Thyroid gland (tissue), 4 donors: ENCODE measurements around the gene TNN. TPM values are rescaled to one million over a fixed set of nuclear protein-coding genes. Genes with fewer than 3 reads are reported as not detected.

Experiments
- DNase-seq, 2 donors: peaks; one replicate each; pipeline ENCODE4 v3.0.0-alpha.2; 2019
- H3K27ac ChIP-seq, 3 donors: fragments of 200-600 bp; sonication (generic); 1 replicate in 2 of 3; 2 replicates in 1 of 3; pipeline ENCODE4 v1.5.1; 2016 to 2019; ENCODE audit warnings: mild to moderate bottlenecking in 1 of 3, moderate library complexity in 1 of 3
- H3K27me3 ChIP-seq: fragments of 200-600 bp; sonication (generic); one replicate; pipeline ENCODE4 v1.5.1; 2019
- H3K36me3 ChIP-seq, 2 donors: fragments of 200-600 bp; sonication (generic); one replicate each; pipeline ENCODE4 v1.5.1; 2016 to 2019
- H3K4me1 ChIP-seq, 2 donors: fragments of 200-600 bp; sonication (generic); one replicate each; pipeline ENCODE4 v1.5.1; 2017 to 2019
- H3K4me3 ChIP-seq, 3 donors: fragments of 200-600 bp; sonication (generic); replicated peaks in 1 of 3; 1 replicate in 2 of 3; 2 replicates in 1 of 3; pipeline ENCODE4 v1.5.1; 2016; ENCODE audit warnings: mild to moderate bottlenecking in 1 of 3
- H3K9me3 ChIP-seq: fragments of 200-600 bp; sonication (generic); one replicate; pipeline ENCODE4 v1.5.1; 2017
- POLR2A ChIP-seq, 2 donors: fragments of 450-650 bp; IDR thresholded peaks; one replicate each; pipeline ENCODE4 v1.6.1; 2017; ENCODE audit warnings: antibody characterized with exemption in 2 of 2, mild to moderate bottlenecking in 2 of 2, moderate library complexity in 1 of 2
- WGBS, 2 donors: methylation state at CpG; one replicate each; pipeline ENCODE4 v1.1.5; 2017; 5-methylcytosine and 5-hydroxymethylcytosine counted together
- intact Hi-C: fragments of 100-400 bp; cut with DNase I; formaldehyde crosslinking; loops from one replicate; pipeline ENCODE4 v1.15.1; 2023
- total RNA-seq, 4 donors: library from RNA; depleted of rRNA; stranded (reverse); fragments of >200 nt; gene quantifications; one replicate each; pipeline ENCODE4 v1.2.3, GENCODE V29; 2016
- TF ChIP-seq, protein P1 (sequence below), 6 experiments: fragments of 200-600 bp in 3 of 6; fragments of 450-650 bp in 3 of 6; sonication (generic) in 3 of 6; IDR thresholded peaks; one replicate each; pipeline ENCODE4 v1.5.1; 2016 to 2019; ENCODE audit warnings: antibody characterized with exemption in 6 of 6, mild to moderate bottlenecking in 2 of 6, inconsistent platforms in 1 of 6, moderate library complexity in 1 of 6

Gene TNN
- total RNA-seq, 4 donors from 2014 or later = 0.27 to 1.3 (median 0.44) TPM

DNA sequence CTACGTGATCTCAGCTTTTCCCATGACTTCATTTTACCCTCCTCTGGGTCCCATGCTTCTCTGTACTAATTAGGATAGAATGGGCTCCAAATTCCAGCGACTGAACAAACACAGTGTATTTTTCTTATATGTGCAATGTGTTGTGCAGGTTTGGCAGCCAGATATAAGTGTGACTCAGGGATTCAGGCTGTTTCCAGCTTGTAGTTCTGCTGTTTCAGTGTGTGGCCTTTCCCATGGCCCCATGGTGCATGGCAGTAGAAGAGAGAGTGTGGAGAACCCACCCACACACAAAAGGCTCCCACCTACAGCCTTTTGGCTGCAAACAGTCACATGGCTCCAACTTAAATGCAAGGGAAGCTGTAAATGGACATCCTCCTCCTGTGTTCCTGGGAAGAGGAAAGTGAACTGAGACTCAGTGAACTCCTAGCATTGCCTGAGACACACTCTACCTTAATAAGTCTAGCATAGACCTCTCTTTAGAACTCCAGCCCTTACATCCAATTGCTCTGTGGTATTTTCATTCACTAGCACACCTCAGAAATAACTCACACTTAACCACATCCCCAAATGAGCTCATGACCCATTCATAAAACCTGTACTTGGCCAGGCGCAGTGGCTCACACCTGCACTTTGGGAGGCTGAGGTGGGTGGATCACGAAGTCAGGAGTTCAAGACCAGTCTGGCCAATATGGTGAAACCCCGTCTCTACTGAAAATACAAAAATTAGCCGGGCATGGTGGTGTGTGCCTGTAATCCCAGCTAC is 66.2 kb downstream of the TNN start:
- intact Hi-C loops = no loop called here
- Histone ChIP-seq H3K27ac (no peak overlapping the region), H3K4me1 (peaks cover 0 to 5% of the 10 kb centered on the region in 2 donors), H3K9me3 (no peaks in the 10 kb centered on the region), H3K4me3 (no peak overlapping the region), H3K36me3 (no peaks in the 10 kb centered on the region), H3K27me3 (no peaks in the 10 kb centered on the region)
- no peak for TF ChIP-seq POLR2A (IDR thresholded peaks at IDR 0.05)
- TF ChIP-seq, protein P1, sequence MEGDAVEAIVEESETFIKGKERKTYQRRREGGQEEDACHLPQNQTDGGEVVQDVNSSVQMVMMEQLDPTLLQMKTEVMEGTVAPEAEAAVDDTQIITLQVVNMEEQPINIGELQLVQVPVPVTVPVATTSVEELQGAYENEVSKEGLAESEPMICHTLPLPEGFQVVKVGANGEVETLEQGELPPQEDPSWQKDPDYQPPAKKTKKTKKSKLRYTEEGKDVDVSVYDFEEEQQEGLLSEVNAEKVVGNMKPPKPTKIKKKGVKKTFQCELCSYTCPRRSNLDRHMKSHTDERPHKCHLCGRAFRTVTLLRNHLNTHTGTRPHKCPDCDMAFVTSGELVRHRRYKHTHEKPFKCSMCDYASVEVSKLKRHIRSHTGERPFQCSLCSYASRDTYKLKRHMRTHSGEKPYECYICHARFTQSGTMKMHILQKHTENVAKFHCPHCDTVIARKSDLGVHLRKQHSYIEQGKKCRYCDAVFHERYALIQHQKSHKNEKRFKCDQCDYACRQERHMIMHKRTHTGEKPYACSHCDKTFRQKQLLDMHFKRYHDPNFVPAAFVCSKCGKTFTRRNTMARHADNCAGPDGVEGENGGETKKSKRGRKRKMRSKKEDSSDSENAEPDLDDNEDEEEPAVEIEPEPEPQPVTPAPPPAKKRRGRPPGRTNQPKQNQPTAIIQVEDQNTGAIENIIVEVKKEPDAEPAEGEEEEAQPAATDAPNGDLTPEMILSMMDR (IDR thresholded peaks at IDR 0.05) = no peak
- no peak for DNase-seq
- 88 to 89% methylated on average over 6 of the region's 6 CpGs for WGBS, 2 donors

- no peak for DNase-seq
- Histone ChIP-seq H3K27me3 (no peaks in the 10 kb centered on the region), H3K9me3 (no peaks in the 10 kb centered on the region), H3K4me3 (no peak overlapping the region), H3K36me3 (no peaks in the 10 kb centered on the region), H3K27ac (no peak overlapping the region), H3K4me1 (peaks cover 0 to 5% of the 10 kb centered on the region in 2 donors)
- WGBS, 2 donors = 78 to 85% methylated on average over 1 of the region's 1 CpG
- TF ChIP-seq, protein P1 (IDR thresholded peaks at IDR 0.05) = no peak
- no peak for TF ChIP-seq POLR2A (IDR thresholded peaks at IDR 0.05)
- intact Hi-C loops = no loop called here
These were observed 66.9 kb downstream of the TNN start for GRCh38 chr1:175134500-175134899.

- H3K36me3 ChIP-seq = no peaks in the 10 kb centered on the region
- no peak overlapping the region for H3K4me3 ChIP-seq
- TF ChIP-seq, protein P1 (IDR thresholded peaks at IDR 0.05) = no peak
- no peak for TF ChIP-seq POLR2A (IDR thresholded peaks at IDR 0.05)
- intact Hi-C loops = no loop called here
- no peaks in the 10 kb centered on the region for H3K9me3 ChIP-seq
- WGBS, 2 donors = 79% methylated on average over 3 of the region's 3 CpGs
- H3K27ac ChIP-seq = no peak overlapping the region
- H3K27me3 ChIP-seq = no peaks in the 10 kb centered on the region
- no peak for DNase-seq
- peaks cover 0 to 9% of the 10 kb centered on the region in 2 donors for H3K4me1 ChIP-seq
These were observed 68.6 kb downstream of the TNN start for GRCh38 chr1:175136246-175136645.

- 89 to 100% methylated on average over 1 of the region's 1 CpG for WGBS, 2 donors
- H3K4me3 ChIP-seq = no peak overlapping the region
- no peaks in the 10 kb centered on the region for H3K9me3 ChIP-seq
- no peaks in the 10 kb centered on the region for H3K36me3 ChIP-seq
- H3K27me3 ChIP-seq = no peaks in the 10 kb centered on the region
- intact Hi-C loops = no loop called here
- no peak overlapping the region for H3K27ac ChIP-seq
- TF ChIP-seq, protein P1 (IDR thresholded peaks at IDR 0.05) = no peak
- H3K4me1 ChIP-seq = peaks cover 0 to 9% of the 10 kb centered on the region in 2 donors
- no peak for DNase-seq
These were observed 69.7 kb downstream of the TNN start for GRCh38 chr1:175137369-175137768.

DNA sequence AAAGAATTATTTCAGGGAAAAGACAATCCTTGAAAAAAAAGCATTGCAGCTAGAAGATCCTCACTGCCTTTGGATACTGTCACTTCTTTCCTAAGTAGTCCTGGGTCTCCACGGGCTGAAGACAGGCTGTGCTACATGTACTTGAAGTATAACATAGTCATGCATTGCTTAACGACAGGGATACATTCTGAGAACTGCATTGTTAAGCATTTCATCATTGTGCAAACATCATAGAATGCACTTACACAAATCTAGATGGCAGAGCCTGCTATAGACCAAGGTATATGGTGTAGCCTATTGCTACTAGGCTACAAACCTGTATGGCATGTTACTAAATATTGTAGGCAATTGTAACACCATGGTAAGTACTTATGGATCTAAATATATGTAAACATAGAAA is 70.9 kb downstream of the TNN start:
- Histone ChIP-seq H3K27ac (no peak overlapping the region), H3K4me1 (peaks cover 0 to 9% of the 10 kb centered on the region in 2 donors), H3K27me3 (no peaks in the 10 kb centered on the region), H3K4me3 (no peak overlapping the region), H3K9me3 (no peaks in the 10 kb centered on the region), H3K36me3 (no peaks in the 10 kb centered on the region)
- intact Hi-C loops = no loop called here
- WGBS, 2 donors = 54 to 63% methylated on average over 2 of the region's 2 CpGs
- DNase-seq = no peak
- TF ChIP-seq, protein P1 (IDR thresholded peaks at IDR 0.05) = no peak
- no peak for TF ChIP-seq POLR2A (IDR thresholded peaks at IDR 0.05)
